ENCODE data around the gene FUT8.

- TF ChIP-seq CTCF (IDR thresholded peaks at IDR 0.05) (no peak), POLR2A (IDR thresholded peaks at IDR 0.05) (no peak)
Observed at GRCh38 chr14:65419593-65420252, 7.2 kb downstream of the FUT8 start.

Measured in thyroid gland (tissue), 4 donors.